ENCODE results near the gene ARL3. TPM values are rescaled to one million over a fixed set of nuclear protein-coding genes. Genes with fewer than 3 reads are reported as not detected.

ARL3 gene
- total RNA-seq, 4 donors from 2014 or later: 7.9 to 9.8 (median 8.4) TPM

- no peak for TF ChIP-seq CTCF (IDR thresholded peaks at IDR 0.05)
- no peak for TF ChIP-seq POLR2A (IDR thresholded peaks at IDR 0.05; ENCODE audit: low read depth)
- no peak for TF ChIP-seq EP300 (IDR thresholded peaks at IDR 0.05)
- no peak for TF ChIP-seq POLR2AphosphoS5 (IDR thresholded peaks at IDR 0.05)
- no peak overlapping the region for H3K27ac ChIP-seq (replicated peaks in 1 of 4)
- intact Hi-C loops (cut with DNase I): no loop called here
- no peaks in the 10 kb centered on the region for H3K9me3 ChIP-seq
- WGBS: 65% methylated on average over 4 of the region's 4 CpGs
- H3K36me3 ChIP-seq: peaks cover 0 to 17% (median 13%) of the 10 kb centered on the region in 4 donors
- no peaks in the 10 kb centered on the region for H3K27me3 ChIP-seq
- no peak overlapping the region for H3K4me3 ChIP-seq
- DNase-seq (ENCODE audit: extremely low spot score): no peak
- H3K4me1 ChIP-seq: peaks cover 25 to 51% (median 38%) of the 10 kb centered on the region in 4 donors
These were observed 79.5 kb downstream of the ARL3 start for GRCh38 chr10:102634686-102635085.

- peaks cover 27 to 59% (median 45%) of the 10 kb centered on the region in 4 donors for H3K4me1 ChIP-seq
- 86% methylated on average over 4 of the region's 5 CpGs for WGBS
- TF ChIP-seq CTCF (IDR thresholded peaks at IDR 0.05) (no peak), EP300 (IDR thresholded peaks at IDR 0.05) (no peak), POLR2AphosphoS5 (IDR thresholded peaks at IDR 0.05) (no peak), POLR2A (IDR thresholded peaks at IDR 0.05; ENCODE audit: low read depth) (no peak)
- intact Hi-C loops (cut with DNase I): no loop called here
- H3K9me3 ChIP-seq: no peaks in the 10 kb centered on the region
- peaks cover 0 to 17% (median 13%) of the 10 kb centered on the region in 4 donors for H3K36me3 ChIP-seq
- no peak for DNase-seq (ENCODE audit: extremely low spot score)
- H3K4me3 ChIP-seq: no peak overlapping the region
- H3K27me3 ChIP-seq: no peaks in the 10 kb centered on the region
- H3K27ac ChIP-seq (replicated peaks in 1 of 4): peak overlapping the region; percentile 31 to 69 (median 44)
These were observed 80.3 kb downstream of the ARL3 start for GRCh38 chr10:102633848-102634247.

GRCh38 chr10:102633287-102633686 is 80.9 kb downstream of the ARL3 start:
- Histone ChIP-seq H3K36me3 (peaks cover 0 to 17% (median 13%) of the 10 kb centered on the region in 4 donors), H3K4me3 (no peak overlapping the region), H3K27ac (replicated peaks in 1 of 4) (peak overlapping the region; percentile 31 to 69 (median 45)), H3K4me1 (peaks cover 33 to 65% (median 51%) of the 10 kb centered on the region in 4 donors), H3K9me3 (no peaks in the 10 kb centered on the region), H3K27me3 (no peaks in the 10 kb centered on the region)
- intact Hi-C loops (cut with DNase I): no loop called here
- WGBS: 8% methylated on average over 6 of the region's 6 CpGs
- DNase-seq (ENCODE audit: extremely low spot score): no peak
- TF ChIP-seq POLR2AphosphoS5 (IDR thresholded peaks at IDR 0.05) (no peak), EP300 (IDR thresholded peaks at IDR 0.05) (no peak), CTCF (IDR thresholded peaks at IDR 0.05) (no peak), POLR2A (IDR thresholded peaks at IDR 0.05; ENCODE audit: low read depth) (no peak)

GRCh38 chr10:102632394-102633111 is 81.6 kb downstream of the ARL3 start:
- 30% methylated on average over 5 of the region's 5 CpGs for WGBS
- peaks cover 40 to 72% (median 58%) of the 10 kb centered on the region in 4 donors for H3K4me1 ChIP-seq
- H3K27me3 ChIP-seq: no peaks in the 10 kb centered on the region
- intact Hi-C loops (cut with DNase I): no loop called here
- no peak for DNase-seq (ENCODE audit: extremely low spot score)
- H3K27ac ChIP-seq (replicated peaks in 1 of 4): peak overlapping the region; percentile 31 to 69 (median 45)
- peaks cover 0 to 17% (median 13%) of the 10 kb centered on the region in 4 donors for H3K36me3 ChIP-seq
- no peak overlapping the region for H3K4me3 ChIP-seq
- TF ChIP-seq EP300 (IDR thresholded peaks at IDR 0.05) (no peak), POLR2AphosphoS5 (IDR thresholded peaks at IDR 0.05) (no peak), POLR2A (IDR thresholded peaks at IDR 0.05; ENCODE audit: low read depth) (no peak), CTCF (IDR thresholded peaks at IDR 0.05) (no peak)
- H3K9me3 ChIP-seq: no peaks in the 10 kb centered on the region

All from esophagus muscularis mucosa (tissue), 4 donors.